Naive thymus-derived CD4-positive, alpha-beta T cell (primary cell): ENCODE measurements around the gene RHNO1. TPM values are rescaled to one million over a fixed set of nuclear protein-coding genes. Genes with fewer than 3 reads are reported as not detected.
A peak's percentile ranks its signal among the peaks of the same experiment; 100 is the strongest.

ENCODE experiments used
- ATAC-seq: fragments of 150-1000 bp; cut with Tn5 transposase; 2 replicates; pipeline ENCODE4 v1.10.0; 2021; ENCODE audit warnings: mild to moderate bottlenecking, moderate library complexity
- CTCF ChIA-PET: fragments of 350-600 bp; sonication (Branson Sonifier 250); formaldehyde crosslinking; loops from one replicate; lab custom pipeline; 2021; ENCODE audit warnings: antibody characterized with exemption; lab: Charles Lee
- POLR2A ChIA-PET: fragments of 350-600 bp; sonication (Branson Sonifier 250); formaldehyde crosslinking; loops from one replicate; lab custom pipeline; 2021; ENCODE audit warnings: antibody characterized with exemption, inconsistent platforms; lab: Charles Lee
- DNase-seq, 9 donors: peaks; one replicate each; pipeline versions ENCODE4 v3.0.0 to v3.0.0-alpha.2; 2020 to 2022; ENCODE audit warnings: mixed read lengths in 1 of 9
- H3K27ac ChIP-seq: one replicate; pipeline ENCODE4 v1.7.0; 2013; ENCODE audit warnings: mild to moderate bottlenecking, low read depth, low read length, moderate library complexity
- H3K27me3 ChIP-seq, 2 donors: one replicate each; pipeline ENCODE4 v1.7.0; 2013; ENCODE audit warnings: low read length in 2 of 2, mild to moderate bottlenecking in 2 of 2, moderate library complexity in 2 of 2; ENCODE audit not compliant: control insufficient read depth in 2 of 2, insufficient read depth in 2 of 2
- H3K36me3 ChIP-seq, 3 experiments: 1 replicate in 2 of 3; 2 replicates in 1 of 3; pipeline ENCODE4 v1.7.0; 2013; ENCODE audit warnings: low read length in 3 of 3, mild to moderate bottlenecking in 3 of 3, moderate library complexity in 1 of 3; ENCODE audit not compliant: insufficient read depth in 3 of 3, control insufficient read depth in 2 of 3
- H3K4me1 ChIP-seq, 2 donors: one replicate each; pipeline ENCODE4 v1.7.0; 2013; ENCODE audit warnings: low read length in 2 of 2, mild to moderate bottlenecking in 2 of 2, moderate library complexity in 1 of 2; ENCODE audit not compliant: control insufficient read depth in 2 of 2, insufficient read depth in 2 of 2
- H3K4me3 ChIP-seq: 2 replicates; pipeline ENCODE4 v1.7.0; 2013; ENCODE audit warnings: mild to moderate bottlenecking, low read length
- H3K9me3 ChIP-seq, 3 experiments: 1 replicate in 2 of 3; 2 replicates in 1 of 3; pipeline ENCODE4 v1.7.0; 2013; ENCODE audit warnings: low read length in 3 of 3; ENCODE audit not compliant: control insufficient read depth in 2 of 3
- H3K27ac Mint-ChIP-seq, 9 donors: one replicate each; pipeline ENCODE4 v1.8.0; 2020 to 2022; ENCODE audit warnings: mixed read lengths in 9 of 9, mild to moderate bottlenecking in 8 of 9, moderate library complexity in 5 of 9, inconsistent platforms in 2 of 9
- H3K27me3 Mint-ChIP-seq, 5 donors: one replicate each; pipeline ENCODE4 v1.8.0; 2021 to 2022; ENCODE audit warnings: mixed read lengths in 5 of 5, mild to moderate bottlenecking in 1 of 5
- H3K36me3 Mint-ChIP-seq, 5 donors: one replicate each; pipeline ENCODE4 v1.8.0; 2020 to 2022; ENCODE audit warnings: mixed read lengths in 5 of 5, mild to moderate bottlenecking in 3 of 5, inconsistent platforms in 1 of 5
- H3K4me1 Mint-ChIP-seq, 7 donors: one replicate each; pipeline ENCODE4 v1.8.0; 2020 to 2022; ENCODE audit warnings: mixed read lengths in 7 of 7, mild to moderate bottlenecking in 3 of 7, inconsistent platforms in 1 of 7
- H3K4me3 Mint-ChIP-seq, 10 donors: one replicate each; pipeline ENCODE4 v1.8.0; 2020 to 2022; ENCODE audit warnings: mild to moderate bottlenecking in 10 of 10, mixed read lengths in 10 of 10, moderate library complexity in 6 of 10, inconsistent platforms in 2 of 10
- H3K9me3 Mint-ChIP-seq, 11 donors: one replicate each; pipeline ENCODE4 v1.8.0; 2020 to 2022; ENCODE audit warnings: mixed read lengths in 11 of 11, mild to moderate bottlenecking in 4 of 11, inconsistent platforms in 1 of 11, moderate library complexity in 1 of 11
- intact Hi-C, 2 donors: fragments of 100-400 bp; cut with micrococcal nuclease; formaldehyde crosslinking; loops; one replicate each; pipeline ENCODE4 v1.15.1; 2023
- polyA plus RNA-seq, 2 donors: library from polyadenylated mRNA; unstranded; fragments of 300-500 nt; fragmentation: Illumina TruSeq; gene quantifications; one replicate each; pipeline ENCODE4 v1.2.3, GENCODE V29; 2021
- total RNA-seq, 6 experiments: library from RNA in 5 of 6; stranded (reverse) in 5 of 6; gene quantifications; 1 replicate in 5 of 6; 2 replicates in 1 of 6; pipeline ENCODE4 v1.2.3 and lab custom pipeline; 2021 to 2026

Gene RHNO1
- total and polyA plus RNA-seq, 7 experiments from 2014 or later, result 13.7 to 53.6 (median 29.9) TPM

GRCh38 chr12:2902272-2902880 is 25.4 kb downstream of the RHNO1 start:
- Mint-ChIP-seq H3K9me3 (no peaks in the 10 kb centered on the region), H3K4me3 (no peak overlapping the region), H3K27ac (no peak overlapping the region), H3K27me3 (no peaks in the 10 kb centered on the region), H3K4me1 (no peaks in the 10 kb centered on the region), H3K36me3 (peaks cover 0 to 1% (median 0%) of the 10 kb centered on the region in 5 donors)
- intact Hi-C loops, result no loop called here
- ChIA-PET CTCF (no interaction called here), POLR2A (no interaction called here)
- H3K9me3 ChIP-seq, result no peaks in the 10 kb centered on the region
- DNase-seq (no peak), ATAC-seq (no peak)
- H3K4me3 ChIP-seq, result no peak overlapping the region
- H3K27ac ChIP-seq, result no peak overlapping the region
- no peaks in the 10 kb centered on the region for H3K27me3 ChIP-seq
- no peaks in the 10 kb centered on the region for H3K36me3 ChIP-seq
- no peaks in the 10 kb centered on the region for H3K4me1 ChIP-seq

DNA sequence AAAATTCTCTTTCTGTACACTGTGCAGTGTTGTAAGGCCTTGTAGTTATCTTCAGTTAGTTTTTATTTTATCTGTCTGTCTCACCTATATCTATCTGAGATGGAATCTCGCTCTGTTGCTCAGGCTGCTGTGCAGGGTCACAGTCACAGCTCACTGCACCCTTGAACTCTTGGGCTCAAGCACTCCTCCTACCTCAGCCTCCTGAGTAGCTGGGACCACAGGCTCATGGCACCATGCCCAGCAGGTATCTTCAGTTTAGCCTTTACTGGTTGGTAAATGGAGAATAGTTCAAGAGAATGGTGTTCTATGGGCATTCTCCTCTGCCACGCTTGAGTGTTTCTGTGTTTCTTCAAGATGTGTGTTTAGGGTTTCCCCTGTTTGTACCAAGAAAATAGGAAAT is 27.2 kb downstream of the RHNO1 start:
- intact Hi-C loops, result no loop called here
- H3K4me3 ChIP-seq, result no peak overlapping the region
- ATAC-seq (no peak), DNase-seq (no peak)
- no peaks in the 10 kb centered on the region for H3K9me3 Mint-ChIP-seq
- ChIA-PET POLR2A (no interaction called here), CTCF (no interaction called here)
- H3K4me1 Mint-ChIP-seq, result no peaks in the 10 kb centered on the region
- no peak overlapping the region for H3K4me3 Mint-ChIP-seq
- H3K4me1 ChIP-seq, result no peaks in the 10 kb centered on the region
- no peaks in the 10 kb centered on the region for H3K27me3 ChIP-seq
- H3K9me3 ChIP-seq, result no peaks in the 10 kb centered on the region
- H3K27ac Mint-ChIP-seq, result peak overlapping the region in 1 of 9 donors; percentile 57
- H3K27ac ChIP-seq, result no peak overlapping the region
- peaks cover 0 to 1% (median 0%) of the 10 kb centered on the region in 5 donors for H3K36me3 Mint-ChIP-seq
- no peaks in the 10 kb centered on the region for H3K36me3 ChIP-seq
- no peaks in the 10 kb centered on the region for H3K27me3 Mint-ChIP-seq

DNA sequence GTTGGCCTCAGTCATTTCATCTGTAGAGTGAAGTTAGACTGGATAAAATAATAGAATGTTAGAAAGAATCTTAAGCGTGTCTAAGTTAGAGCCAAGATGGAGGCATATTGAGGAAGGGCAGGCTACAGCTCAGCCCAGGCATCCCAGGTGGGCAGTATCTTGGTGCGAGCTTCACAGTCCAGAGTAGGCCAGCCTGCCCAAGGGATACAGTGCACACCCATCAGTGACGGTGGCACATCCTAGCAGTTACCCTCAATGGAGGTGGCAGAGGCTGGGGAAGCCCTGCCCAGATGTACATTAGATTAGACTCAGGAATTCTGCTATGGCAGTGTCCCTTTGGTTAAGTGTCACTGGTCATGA is 35.2 kb downstream of the RHNO1 start:
- H3K27me3 ChIP-seq, result no peaks in the 10 kb centered on the region
- no peak overlapping the region for H3K27ac Mint-ChIP-seq
- ChIA-PET CTCF (interaction anchor here (0.6 kb wide), 2 partner anchors 14 to 242 kb away, joined by 3 read pairs; no protein-coding TSS in a partner anchor), POLR2A (interaction anchor here (0.8 kb wide), 1 partner anchor 35 kb away, joined by 3 read pairs; the partner anchor contains the start of genes FOXM1 and RHNO1)
- H3K9me3 Mint-ChIP-seq, result peaks cover 0 to 1% (median 0%) of the 10 kb centered on the region in 11 donors
- no peak overlapping the region for H3K27ac ChIP-seq
- H3K4me1 ChIP-seq, result no peaks in the 10 kb centered on the region
- H3K4me3 ChIP-seq, result no peak overlapping the region
- no peaks in the 10 kb centered on the region for H3K36me3 ChIP-seq
- peaks cover 0 to 2% (median 0%) of the 10 kb centered on the region in 7 donors for H3K4me1 Mint-ChIP-seq
- H3K27me3 Mint-ChIP-seq, result no peaks in the 10 kb centered on the region
- no peak overlapping the region for H3K4me3 Mint-ChIP-seq
- ATAC-seq, result no peak
- H3K36me3 Mint-ChIP-seq, result peaks cover 0 to 47% (median 18%) of the 10 kb centered on the region in 5 donors
- intact Hi-C loops, result no loop called here
- no peak for DNase-seq
- H3K9me3 ChIP-seq, result no peaks in the 10 kb centered on the region

- H3K27me3 Mint-ChIP-seq, result no peaks in the 10 kb centered on the region
- no peak overlapping the region for H3K27ac Mint-ChIP-seq
- H3K4me3 Mint-ChIP-seq, result no peak overlapping the region
- Histone ChIP-seq H3K27ac (no peak overlapping the region), H3K4me1 (no peaks in the 10 kb centered on the region), H3K36me3 (peaks cover 0 to 3% (median 0%) of the 10 kb centered on the region in 3 experiments), H3K27me3 (no peaks in the 10 kb centered on the region), H3K4me3 (no peak overlapping the region), H3K9me3 (no peaks in the 10 kb centered on the region)
- ATAC-seq, result no peak
- CTCF ChIA-PET, result no interaction called here
- intact Hi-C loops, result no loop called here
- no peak for DNase-seq
- H3K9me3 Mint-ChIP-seq, result no peaks in the 10 kb centered on the region
- H3K36me3 Mint-ChIP-seq, result peaks cover 0 to 46% (median 23%) of the 10 kb centered on the region in 5 donors
- H3K4me1 Mint-ChIP-seq, result no peaks in the 10 kb centered on the region
- POLR2A ChIA-PET, result no interaction called here
Observed at GRCh38 chr12:2919249-2919648, 42.2 kb downstream of the RHNO1 start.

- Mint-ChIP-seq H3K4me1 (no peaks in the 10 kb centered on the region), H3K9me3 (no peaks in the 10 kb centered on the region), H3K27me3 (no peaks in the 10 kb centered on the region), H3K4me3 (no peak overlapping the region), H3K36me3 (peaks cover 6 to 37% (median 23%) of the 10 kb centered on the region in 5 donors), H3K27ac (no peak overlapping the region)
- H3K27ac ChIP-seq, result no peak overlapping the region
- no peaks in the 10 kb centered on the region for H3K4me1 ChIP-seq
- H3K36me3 ChIP-seq, result peaks cover 0 to 10% (median 0%) of the 10 kb centered on the region in 3 experiments
- DNase-seq (no peak), ATAC-seq (no peak)
- no peak overlapping the region for H3K4me3 ChIP-seq
- ChIA-PET POLR2A (no interaction called here), CTCF (interaction anchor here (0.7 kb wide), 1 partner anchor 201 kb away, joined by 3 read pairs; no protein-coding TSS in a partner anchor)
- no peaks in the 10 kb centered on the region for H3K9me3 ChIP-seq
- H3K27me3 ChIP-seq, result no peaks in the 10 kb centered on the region
- intact Hi-C loops, result no loop called here
Observed at GRCh38 chr12:2922329-2922728, 45.3 kb downstream of the RHNO1 start.

GRCh38 chr12:2923057-2923456 is 46.0 kb downstream of the RHNO1 start:
- Histone ChIP-seq H3K9me3 (no peaks in the 10 kb centered on the region), H3K36me3 (peaks cover 0 to 10% (median 0%) of the 10 kb centered on the region in 3 experiments), H3K27me3 (no peaks in the 10 kb centered on the region), H3K27ac (no peak overlapping the region), H3K4me3 (no peak overlapping the region), H3K4me1 (no peaks in the 10 kb centered on the region)
- ATAC-seq, result no peak
- intact Hi-C loops, result no loop called here
- Mint-ChIP-seq H3K4me3 (no peak overlapping the region), H3K27me3 (no peaks in the 10 kb centered on the region), H3K27ac (no peak overlapping the region), H3K9me3 (no peaks in the 10 kb centered on the region), H3K36me3 (peaks cover 6 to 43% (median 23%) of the 10 kb centered on the region in 5 donors), H3K4me1 (no peaks in the 10 kb centered on the region)
- DNase-seq, result no peak
- POLR2A ChIA-PET, result no interaction called here
- CTCF ChIA-PET, result no interaction called here

DNA sequence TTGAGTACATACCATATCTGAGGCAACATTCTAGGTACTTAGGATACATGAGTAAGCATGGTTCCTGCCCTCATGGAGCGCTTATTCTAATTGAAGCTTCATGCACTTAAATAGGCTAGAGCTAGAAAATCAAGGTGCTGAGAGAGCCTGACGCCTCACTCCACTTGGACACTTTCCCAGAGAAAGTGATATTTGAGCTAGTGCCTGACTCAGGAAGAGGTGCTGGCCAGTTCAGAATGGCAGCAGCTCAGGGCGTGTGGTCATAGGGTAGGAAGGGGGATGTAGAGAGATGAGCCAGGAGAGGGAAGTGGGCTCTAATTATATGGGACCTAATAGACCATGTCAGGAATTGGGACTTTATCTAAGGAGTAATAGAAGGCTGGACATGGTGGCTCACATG is 47.0 kb downstream of the RHNO1 start:
- Mint-ChIP-seq H3K4me3 (no peak overlapping the region), H3K27ac (no peak overlapping the region), H3K27me3 (no peaks in the 10 kb centered on the region), H3K4me1 (no peaks in the 10 kb centered on the region), H3K36me3 (peaks cover 6 to 43% (median 23%) of the 10 kb centered on the region in 5 donors), H3K9me3 (no peaks in the 10 kb centered on the region)
- intact Hi-C loops, result no loop called here
- Histone ChIP-seq H3K4me3 (no peak overlapping the region), H3K9me3 (no peaks in the 10 kb centered on the region), H3K27me3 (no peaks in the 10 kb centered on the region), H3K4me1 (no peaks in the 10 kb centered on the region), H3K27ac (no peak overlapping the region), H3K36me3 (peaks cover 0 to 10% (median 0%) of the 10 kb centered on the region in 3 experiments)
- DNase-seq (no peak), ATAC-seq (no peak)
- ChIA-PET CTCF (no interaction called here), POLR2A (interaction anchor here (0.6 kb wide), 1 partner anchor 1161 kb away, joined by 3 read pairs; no protein-coding TSS in a partner anchor)
